GM18502 (cell line): ENCODE results near the gene GLCE.
"Not testable (repeated sequence)": the region's sequence is repeated elsewhere in the genome, so short reads cannot be mapped to it uniquely, and the experiment has no call there.

ENCODE experiments used
- ATAC-seq: cut with Tn5 transposase; IDR thresholded peaks from one replicate; pipeline ENCODE4 v1.9.1; 2021; ENCODE audit warnings: mild to moderate bottlenecking; ENCODE audit not compliant: unreplicated experiment, poor library complexity

The GLCE gene

DNA sequence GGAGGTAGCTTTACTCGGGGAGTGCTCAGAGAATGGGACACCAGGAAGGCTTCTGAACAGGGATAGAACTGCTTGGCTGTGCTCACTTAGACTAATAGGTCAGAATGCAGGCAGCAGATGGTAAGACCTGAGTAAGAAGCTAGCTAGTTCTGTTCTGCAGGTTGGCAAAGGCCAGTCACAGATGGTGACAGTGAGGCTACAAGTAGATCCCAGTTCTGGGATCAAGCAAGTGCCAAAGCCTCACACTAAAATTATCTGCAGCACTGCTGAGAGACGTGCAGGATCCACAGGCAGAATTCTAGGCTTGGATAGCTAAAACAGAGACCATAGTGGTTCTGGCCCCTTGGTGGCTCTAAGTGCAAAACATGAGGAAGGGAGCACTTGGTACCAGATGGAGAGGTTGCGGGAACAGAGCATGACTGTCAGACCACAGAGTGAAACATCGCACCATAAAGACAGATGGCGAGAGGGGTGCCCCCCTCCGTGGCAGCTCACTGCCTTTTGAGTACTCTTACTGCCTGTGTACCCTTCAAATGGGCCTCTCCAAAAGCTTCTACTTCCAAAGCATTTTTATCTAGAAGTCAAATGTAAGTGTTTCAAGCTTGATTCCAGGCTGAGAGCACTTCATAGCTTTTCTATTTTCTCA is 3.6 kb upstream of the GLCE start:
- no peak for ATAC-seq

DNA sequence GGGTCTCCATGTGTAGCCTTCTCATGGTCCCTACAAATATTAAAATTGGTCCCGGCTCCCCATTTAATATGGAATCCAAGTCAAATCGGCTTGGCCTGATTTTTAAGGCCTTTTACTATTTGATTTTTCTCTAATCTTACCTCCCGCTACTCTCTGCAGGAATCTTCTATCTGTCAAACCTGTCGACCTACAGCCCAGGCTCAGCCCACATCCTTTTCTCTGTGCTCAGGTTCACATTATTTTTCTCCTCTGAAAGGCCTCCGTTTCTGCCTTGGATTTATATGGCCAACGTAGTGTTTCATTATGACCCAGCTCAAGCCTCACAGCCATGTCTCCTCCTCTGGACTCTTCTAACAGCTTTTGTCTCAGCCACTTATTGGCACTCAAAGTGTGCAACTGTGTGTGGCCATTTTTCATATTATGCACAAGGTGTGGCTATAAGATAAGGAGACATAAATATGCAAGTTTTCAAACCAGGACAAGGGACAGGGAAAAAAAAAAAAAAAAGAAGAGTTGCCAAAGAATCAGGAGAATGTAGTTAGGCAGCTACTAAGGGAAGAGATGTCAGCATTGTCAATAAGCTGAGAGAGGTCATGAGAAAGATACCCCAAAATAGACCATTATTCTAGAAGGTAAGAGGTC is 2.1 kb upstream of the GLCE start:
- ATAC-seq = no peak

DNA sequence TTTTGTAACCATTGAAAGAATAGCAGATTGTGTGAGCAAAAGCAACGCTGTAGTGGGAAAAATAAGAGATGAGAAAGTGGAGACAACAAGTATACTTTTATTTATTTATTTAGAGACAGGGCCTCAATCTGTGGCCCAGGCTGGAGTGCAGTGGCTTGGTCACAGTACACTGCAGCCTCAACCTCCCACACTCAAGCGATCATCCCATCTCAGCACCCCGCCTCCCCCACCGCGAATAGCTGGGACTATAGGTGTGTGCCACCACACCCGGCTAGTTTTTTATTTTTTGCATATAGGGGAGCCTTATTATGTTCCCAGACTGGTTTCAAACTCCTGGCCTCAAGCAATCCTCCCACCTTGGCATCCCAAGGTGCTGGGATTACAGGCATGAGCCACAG is 1.6 kb upstream of the GLCE start:
- ATAC-seq = no peak

DNA sequence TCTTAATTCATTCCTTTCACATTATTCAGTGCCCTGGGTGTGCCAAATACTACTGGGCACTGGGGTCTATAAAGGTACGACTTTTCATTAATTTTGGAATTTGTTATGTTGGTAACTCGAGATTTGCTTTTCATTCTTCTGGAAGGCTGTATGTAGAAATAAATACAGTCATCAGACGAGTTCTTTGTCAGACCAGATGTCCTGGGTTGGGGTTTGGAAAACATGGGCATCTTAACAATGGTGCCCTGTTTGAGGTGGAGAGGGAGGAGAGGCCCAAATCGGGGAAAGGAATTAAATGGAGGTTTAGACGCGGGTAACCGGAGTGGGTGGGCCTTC is 662 bp upstream of the GLCE start:
- no peak for ATAC-seq

GRCh38 chr15:69161079-69161877 is 843 bp downstream of the GLCE start:
- no peak for ATAC-seq

- no peak for ATAC-seq
Measured at GRCh38 chr15:69161878-69162213, 1.4 kb downstream of the GLCE start.

DNA sequence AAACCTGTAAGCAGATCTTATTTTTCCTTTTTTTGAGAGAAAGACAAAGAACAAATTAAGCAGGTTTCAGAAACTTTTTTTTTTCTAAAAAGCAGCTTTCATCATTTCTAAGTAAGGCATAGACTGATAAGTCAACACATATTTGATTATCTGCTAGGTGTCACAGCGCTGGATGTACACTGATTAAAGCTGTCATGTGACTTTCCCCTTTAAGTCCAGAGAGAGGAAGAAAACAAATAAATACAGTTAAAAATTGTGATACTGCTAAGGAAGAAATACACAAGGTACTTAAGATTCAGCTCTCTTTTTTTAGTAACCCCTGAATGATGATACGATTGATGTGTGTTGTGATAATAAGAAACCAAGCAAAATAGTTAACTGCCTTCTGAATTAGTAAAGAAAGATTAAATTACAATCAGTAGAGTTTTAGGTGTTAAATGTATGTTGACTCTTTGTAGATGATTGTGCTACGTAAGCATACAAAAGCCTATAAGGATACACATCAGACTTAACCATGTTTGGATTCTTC is 2.8 kb downstream of the GLCE start:
- no peak for ATAC-seq

DNA sequence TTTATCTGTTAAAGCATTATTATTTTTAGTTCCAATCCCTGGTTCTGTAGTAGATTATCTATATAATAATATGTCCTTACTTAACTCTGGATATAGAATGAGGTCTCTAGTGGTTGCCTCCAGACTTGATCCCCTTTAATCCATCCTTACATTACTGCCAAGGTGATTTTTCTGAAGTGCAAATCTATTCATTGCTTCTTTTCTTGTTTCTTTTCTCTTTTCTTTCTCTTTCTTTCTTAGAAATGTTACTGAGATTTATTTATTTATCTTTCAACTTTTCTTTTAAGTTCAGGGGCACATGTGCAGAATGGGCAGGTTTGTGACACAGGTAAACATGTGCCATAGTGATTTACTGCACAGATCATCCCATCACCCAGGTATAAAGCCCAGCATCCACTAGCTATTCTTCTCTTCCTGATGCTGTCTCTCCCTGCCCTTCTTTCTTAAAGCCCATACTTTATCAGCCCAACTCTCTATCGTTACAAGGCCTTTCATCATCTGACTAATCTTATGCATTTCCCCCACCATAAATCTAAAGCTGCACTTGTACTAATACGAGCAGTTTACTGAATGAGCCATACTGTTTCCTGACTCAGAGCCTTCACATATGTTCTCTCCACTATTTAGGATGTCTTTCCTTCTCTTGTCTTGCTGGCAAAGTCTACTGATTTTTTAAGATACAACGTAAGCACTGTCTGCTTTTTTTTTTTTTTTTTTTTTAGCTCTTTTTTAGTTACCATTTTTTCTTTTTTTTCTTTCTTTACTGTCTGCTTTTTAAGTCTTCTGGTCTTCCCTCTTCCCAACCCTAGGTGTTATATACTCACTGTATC is 4.6 kb downstream of the GLCE start:
- ATAC-seq = no peak

GRCh38 chr15:69165637-69166025 is 5.2 kb downstream of the GLCE start:
- no peak for ATAC-seq

GRCh38 chr15:69167218-69167846 is 6.9 kb downstream of the GLCE start:
- ATAC-seq = no peak

GRCh38 chr15:69168361-69168760 is 7.9 kb downstream of the GLCE start:
- ATAC-seq = not testable (repeated sequence)

DNA sequence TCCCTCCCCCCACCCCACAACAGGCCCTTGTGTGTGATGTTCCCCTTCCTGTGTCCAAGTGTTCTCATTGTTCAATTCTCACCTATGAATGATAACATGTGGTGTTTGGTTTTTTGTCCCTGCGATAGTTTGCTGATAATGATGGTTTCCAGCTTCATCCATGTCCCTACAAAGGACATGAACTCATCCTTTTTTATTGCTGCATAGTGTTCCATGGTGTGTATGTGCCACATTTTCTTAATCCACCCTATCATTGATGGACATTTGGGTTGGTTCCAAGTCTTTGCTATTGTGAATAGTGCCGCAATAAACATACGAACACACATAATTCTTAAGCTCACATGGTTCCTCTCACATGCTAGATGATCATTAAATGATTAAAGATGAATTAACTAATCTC is 9.1 kb downstream of the GLCE start:
- not testable (repeated sequence) for ATAC-seq

GRCh38 chr15:69170597-69170996 is 10.2 kb downstream of the GLCE start:
- ATAC-seq = no peak

GRCh38 chr15:69172847-69173246 is 12.4 kb downstream of the GLCE start:
- no peak for ATAC-seq

DNA sequence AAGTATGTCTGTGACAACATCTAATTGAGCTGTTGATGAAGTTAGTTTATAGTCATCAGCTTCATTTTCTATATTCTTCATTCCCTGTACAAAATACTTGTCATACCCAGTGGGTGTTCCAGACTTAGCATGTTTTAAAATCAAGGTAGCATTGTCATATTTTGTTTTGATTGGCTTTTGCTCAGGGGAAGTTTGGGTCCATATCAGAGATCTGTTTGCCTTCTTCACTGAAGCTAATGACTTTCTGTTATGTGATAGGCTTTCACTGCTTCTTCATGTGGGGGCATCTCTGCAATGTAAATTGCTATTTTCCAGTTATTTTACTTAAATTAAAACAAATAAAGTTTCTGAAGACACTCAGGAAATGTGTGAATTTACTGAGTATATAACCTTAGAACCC is 15.1 kb downstream of the GLCE start:
- no peak for ATAC-seq

- ATAC-seq = no peak
Measured at GRCh38 chr15:69181424-69181823, 21.0 kb downstream of the GLCE start.

DNA sequence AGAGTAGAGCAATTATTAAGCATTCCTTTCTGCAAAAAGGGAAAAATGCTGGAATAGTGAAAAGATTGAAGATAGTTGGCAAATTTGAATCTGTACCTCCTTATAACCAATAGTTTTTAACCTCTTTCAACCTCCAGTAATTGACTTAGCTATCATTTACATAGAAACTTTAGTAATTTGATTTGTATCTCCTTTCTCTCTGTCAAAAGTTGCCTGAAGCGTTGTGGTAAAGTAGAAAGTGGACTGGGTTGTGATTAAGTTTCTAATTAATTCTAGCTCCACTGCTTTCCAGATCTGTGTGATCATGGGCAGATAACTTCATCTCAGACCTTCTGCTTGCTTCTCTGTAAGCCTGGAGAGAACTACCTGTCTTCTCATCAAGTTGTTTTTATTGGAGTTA is 24.8 kb downstream of the GLCE start:
- ATAC-seq = no peak

GRCh38 chr15:69185706-69186105 is 25.3 kb downstream of the GLCE start:
- no peak for ATAC-seq

DNA sequence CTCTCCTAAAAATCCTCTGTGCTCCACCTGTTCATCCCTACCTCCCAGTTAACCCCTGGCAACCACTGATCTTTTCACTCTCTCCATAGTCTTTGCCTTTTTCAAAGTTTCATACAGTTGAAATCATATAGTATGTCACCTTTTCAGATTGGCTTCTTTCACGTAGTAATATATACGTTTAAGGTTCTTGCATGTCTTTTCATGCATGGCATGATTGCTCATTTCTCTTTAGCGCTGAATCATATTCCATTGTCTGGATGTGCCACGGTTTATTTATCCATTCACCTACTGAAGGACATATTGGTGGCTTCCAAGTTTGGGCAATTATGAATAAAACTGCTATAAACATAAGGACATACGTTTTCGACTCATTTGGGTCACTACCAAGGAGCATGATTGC is 28.7 kb downstream of the GLCE start:
- no peak for ATAC-seq

GRCh38 chr15:69190091-69190490 is 29.7 kb downstream of the GLCE start:
- no peak for ATAC-seq
